GM12872 (cell line): ENCODE results near the gene SEC24B.

Experiments used
- CTCF ChIP-seq: IDR thresholded peaks from 3 replicates; pipeline ENCODE4 v1.5.1; 2011; ENCODE audit warnings: low read depth, mild to moderate bottlenecking, low read length, moderate library complexity; ENCODE audit not compliant: insufficient read depth

Gene SEC24B

DNA sequence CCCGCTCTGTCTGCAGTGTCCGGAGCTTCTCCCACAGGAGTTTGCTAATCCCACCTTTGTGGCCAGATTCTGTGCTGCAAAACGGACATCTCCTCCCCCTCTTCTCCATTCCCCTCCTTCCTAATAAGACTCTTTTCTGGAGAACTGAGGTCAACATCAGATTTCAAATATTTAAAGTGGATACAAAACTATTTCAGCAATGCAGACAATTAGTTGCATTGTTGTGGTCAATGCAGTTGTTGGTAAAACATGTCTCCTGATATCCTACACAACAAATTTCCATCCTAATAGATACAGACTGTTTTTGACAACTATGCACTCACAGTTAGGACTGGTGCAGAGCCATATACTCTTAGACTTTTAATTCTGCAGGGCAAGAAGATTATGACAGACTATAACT lies 121.4 kb downstream of the SEC24B start:
- TF ChIP-seq CTCF, result no peak

GRCh38 chr4:109557433-109557832 lies 123.8 kb downstream of the SEC24B start:
- no peak for TF ChIP-seq CTCF

DNA sequence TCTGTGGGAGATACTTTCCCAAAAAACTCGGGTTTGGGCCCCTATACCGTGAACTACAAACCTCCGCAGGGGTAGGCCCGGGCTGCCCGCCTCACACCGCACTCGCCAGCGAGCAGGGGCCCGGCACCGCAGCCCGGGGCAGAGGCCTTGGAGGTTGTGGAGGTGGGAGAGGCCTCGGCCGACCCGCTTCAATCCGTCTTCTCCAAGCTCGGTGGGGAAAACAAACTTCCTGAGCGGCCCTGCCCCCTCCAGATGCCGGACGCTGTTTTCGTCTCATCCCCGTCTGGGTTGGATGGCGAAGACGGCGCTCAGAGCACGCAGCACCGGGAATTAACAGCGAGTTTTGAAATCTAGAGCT lies 126.0 kb downstream of the SEC24B start:
- TF ChIP-seq CTCF, result no peak

DNA sequence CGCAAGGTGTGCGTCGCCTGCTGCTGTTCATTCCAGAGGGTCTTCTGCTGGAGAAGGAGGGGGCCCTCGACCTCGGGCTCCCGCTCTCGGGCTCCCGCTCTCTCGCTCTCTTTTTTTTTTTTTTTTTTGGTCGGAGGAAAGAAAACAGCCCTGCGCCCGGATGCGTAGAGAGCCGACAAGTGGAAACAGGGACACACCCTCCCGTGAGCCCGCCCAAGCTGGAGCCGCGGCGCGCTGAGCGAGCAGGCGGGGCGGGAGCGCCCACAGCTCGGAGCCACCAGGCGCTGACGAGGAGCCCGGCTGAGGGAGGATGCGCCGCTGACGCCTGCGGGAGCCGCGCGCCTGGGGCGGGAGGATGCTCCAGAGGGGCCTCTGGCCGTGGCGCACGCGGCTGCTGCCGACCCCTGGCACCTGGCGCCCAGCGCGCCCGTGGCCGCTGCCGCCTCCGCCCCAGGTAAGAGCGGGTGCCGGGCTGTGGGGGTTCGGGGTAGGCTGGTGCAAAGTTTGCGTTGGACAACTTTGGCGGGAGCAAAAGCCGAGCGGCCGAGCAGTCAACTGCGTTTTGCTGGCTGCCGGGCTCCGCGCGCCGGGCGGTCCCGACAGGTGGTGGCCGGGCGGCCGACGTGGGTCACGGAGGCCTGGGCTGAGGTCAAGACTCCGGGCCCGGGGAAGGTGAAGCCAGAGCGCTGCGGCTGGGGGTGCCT lies 126.5 kb downstream of the SEC24B start, which contains the start of gene MCUB:
Gene MCUB, plus strand, starts transcription at position 264 of the 704 bp plus-strand sequence. Its CDS starts 92 bp downstream, at position 356.
- no peak for TF ChIP-seq CTCF

GRCh38 chr4:109560687-109561461 lies 127.3 kb downstream of the SEC24B start:
- TF ChIP-seq CTCF, result no peak

- TF ChIP-seq CTCF, result no peak
These were observed 129.0 kb downstream of the SEC24B start for GRCh38 chr4:109562457-109563239.

DNA sequence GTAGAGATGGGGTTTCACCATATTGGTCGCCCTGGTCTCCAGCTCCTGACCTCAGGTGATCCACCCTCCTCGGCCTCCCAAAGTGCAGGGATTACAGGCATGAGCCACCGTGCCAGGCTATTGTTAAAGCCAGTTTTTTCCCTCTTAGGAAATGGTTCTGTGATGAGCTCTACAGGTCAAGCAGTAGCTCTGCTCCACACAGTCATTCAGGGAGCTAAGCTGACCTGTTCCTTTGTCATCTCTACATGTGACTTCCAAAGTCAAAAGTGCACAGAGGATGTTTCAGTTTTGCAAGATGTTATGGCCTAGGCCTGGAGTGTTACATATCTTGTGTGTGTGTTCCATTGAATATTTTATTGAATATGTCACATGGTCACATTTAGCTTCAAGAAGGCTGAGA lies 137.9 kb downstream of the SEC24B start:
- no peak for TF ChIP-seq CTCF
